ENCODE data around the gene GAREM1. TPM values are rescaled to one million over a fixed set of nuclear protein-coding genes. Genes with fewer than 3 reads are reported as not detected.

Gene GAREM1
- total and polyA plus RNA-seq, 7 donors = 2.3 to 10.3 (median 7.2) TPM

GRCh38 chr18:32435631-32436500 is 34.8 kb downstream of the GAREM1 start:
- H3K4me1 ChIP-seq = peaks cover 19% of the 10 kb centered on the region
- H3K27ac ChIP-seq = no peak overlapping the region
- H3K27me3 ChIP-seq (ENCODE audit: insufficient read depth in 3 of 3, low read length in 2 of 3) = no peaks in the 10 kb centered on the region
- ATAC-seq = no peak
- no peak for TF ChIP-seq CTCF (IDR thresholded peaks at IDR 0.05)
- WGBS, 3 donors = 69 to 78% (median 73%) methylated on average over 5 of the region's 5 CpGs
- intact Hi-C loops (cut with DNase I) = no loop called here
- no peaks in the 10 kb centered on the region for H3K36me3 ChIP-seq (ENCODE audit: insufficient read depth in 1 of 2, low read depth in 1 of 2)
- H3K4me3 ChIP-seq = no peak overlapping the region
- peaks cover 3% of the 10 kb centered on the region for H3K9me3 ChIP-seq
- no peak for DNase-seq

GRCh38 chr18:32431753-32432152 is 38.9 kb downstream of the GAREM1 start:
- DNase-seq (no peak), ATAC-seq (no peak)
- Histone ChIP-seq H3K27ac (no peak overlapping the region), H3K36me3 (ENCODE audit: insufficient read depth in 1 of 2, low read depth in 1 of 2) (no peaks in the 10 kb centered on the region), H3K9me3 (peaks cover 3% of the 10 kb centered on the region), H3K4me1 (peaks cover 11% of the 10 kb centered on the region), H3K4me3 (no peak overlapping the region), H3K27me3 (ENCODE audit: insufficient read depth in 3 of 3, low read length in 2 of 3) (no peaks in the 10 kb centered on the region)
- no peak for TF ChIP-seq CTCF (IDR thresholded peaks at IDR 0.05)
- WGBS, 3 donors = 78 to 100% (median 98%) methylated on average over 2 of the region's 2 CpGs
- intact Hi-C loops (cut with DNase I) = no loop called here

- Histone ChIP-seq H3K4me3 (no peak overlapping the region), H3K36me3 (ENCODE audit: insufficient read depth in 1 of 2, low read depth in 1 of 2) (no peaks in the 10 kb centered on the region), H3K9me3 (peaks cover 3% of the 10 kb centered on the region), H3K4me1 (peaks cover 12% of the 10 kb centered on the region), H3K27ac (no peak overlapping the region), H3K27me3 (ENCODE audit: insufficient read depth in 3 of 3, low read length in 2 of 3) (no peaks in the 10 kb centered on the region)
- intact Hi-C loops (cut with DNase I) = no loop called here
- TF ChIP-seq CTCF (IDR thresholded peaks at IDR 0.05) = no peak
- ATAC-seq = no peak
- no peak for DNase-seq
- 92 to 96% (median 93%) methylated on average over 3 of the region's 3 CpGs for WGBS, 3 donors
Observed at GRCh38 chr18:32429402-32429801, 41.3 kb downstream of the GAREM1 start.

- Histone ChIP-seq H3K9me3 (peaks cover 3% of the 10 kb centered on the region), H3K27ac (no peak overlapping the region), H3K36me3 (ENCODE audit: insufficient read depth in 1 of 2, low read depth in 1 of 2) (no peaks in the 10 kb centered on the region), H3K4me3 (no peak overlapping the region), H3K4me1 (peaks cover 22% of the 10 kb centered on the region), H3K27me3 (ENCODE audit: insufficient read depth in 3 of 3, low read length in 2 of 3) (no peaks in the 10 kb centered on the region)
- WGBS, 3 donors = 55 to 60% (median 59%) methylated on average over 4 of the region's 4 CpGs
- no peak for DNase-seq
- intact Hi-C loops (cut with DNase I) = no loop called here
- ATAC-seq = no peak
- no peak for TF ChIP-seq CTCF (IDR thresholded peaks at IDR 0.05)
Observed at GRCh38 chr18:32427084-32427900, 43.4 kb downstream of the GAREM1 start.

All from psoas muscle (tissue), 8 donors.